Measurements from ENCODE around the gene ATP9B. TPM values are rescaled to one million over a fixed set of nuclear protein-coding genes. Genes with fewer than 3 reads are reported as not detected.

The ATP9B gene
- polyA plus RNA-seq, 3 donors, result 7.2 to 20.3 (median 14.0) TPM

DNA sequence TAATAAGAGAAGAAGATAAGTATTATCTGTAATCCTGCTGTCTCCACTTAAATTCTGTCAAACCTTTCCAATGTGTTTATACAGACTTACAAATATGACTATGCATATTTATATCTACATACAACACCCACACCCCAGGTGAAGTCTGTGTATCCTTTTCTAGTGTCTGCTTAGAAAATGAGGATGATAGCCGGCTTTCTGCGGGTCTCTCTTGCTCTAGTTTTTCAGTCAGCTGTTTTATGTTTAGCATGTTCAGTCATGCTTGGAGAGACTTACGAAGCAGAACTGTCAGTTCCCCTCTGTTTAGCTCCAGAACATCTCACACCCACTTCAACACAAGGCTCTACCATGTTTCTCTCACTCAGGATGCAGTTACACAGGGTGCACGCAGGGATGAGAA lies 189.3 kb downstream of the ATP9B start:
- no peaks in the 10 kb centered on the region for H3K27me3 Mint-ChIP-seq (ENCODE audit: low read depth in 3 of 3)
- TF ChIP-seq, protein P1, sequence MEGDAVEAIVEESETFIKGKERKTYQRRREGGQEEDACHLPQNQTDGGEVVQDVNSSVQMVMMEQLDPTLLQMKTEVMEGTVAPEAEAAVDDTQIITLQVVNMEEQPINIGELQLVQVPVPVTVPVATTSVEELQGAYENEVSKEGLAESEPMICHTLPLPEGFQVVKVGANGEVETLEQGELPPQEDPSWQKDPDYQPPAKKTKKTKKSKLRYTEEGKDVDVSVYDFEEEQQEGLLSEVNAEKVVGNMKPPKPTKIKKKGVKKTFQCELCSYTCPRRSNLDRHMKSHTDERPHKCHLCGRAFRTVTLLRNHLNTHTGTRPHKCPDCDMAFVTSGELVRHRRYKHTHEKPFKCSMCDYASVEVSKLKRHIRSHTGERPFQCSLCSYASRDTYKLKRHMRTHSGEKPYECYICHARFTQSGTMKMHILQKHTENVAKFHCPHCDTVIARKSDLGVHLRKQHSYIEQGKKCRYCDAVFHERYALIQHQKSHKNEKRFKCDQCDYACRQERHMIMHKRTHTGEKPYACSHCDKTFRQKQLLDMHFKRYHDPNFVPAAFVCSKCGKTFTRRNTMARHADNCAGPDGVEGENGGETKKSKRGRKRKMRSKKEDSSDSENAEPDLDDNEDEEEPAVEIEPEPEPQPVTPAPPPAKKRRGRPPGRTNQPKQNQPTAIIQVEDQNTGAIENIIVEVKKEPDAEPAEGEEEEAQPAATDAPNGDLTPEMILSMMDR (IDR thresholded peaks at IDR 0.05), result no peak
- intact Hi-C loops (cut with micrococcal nuclease), result no loop called here

DNA sequence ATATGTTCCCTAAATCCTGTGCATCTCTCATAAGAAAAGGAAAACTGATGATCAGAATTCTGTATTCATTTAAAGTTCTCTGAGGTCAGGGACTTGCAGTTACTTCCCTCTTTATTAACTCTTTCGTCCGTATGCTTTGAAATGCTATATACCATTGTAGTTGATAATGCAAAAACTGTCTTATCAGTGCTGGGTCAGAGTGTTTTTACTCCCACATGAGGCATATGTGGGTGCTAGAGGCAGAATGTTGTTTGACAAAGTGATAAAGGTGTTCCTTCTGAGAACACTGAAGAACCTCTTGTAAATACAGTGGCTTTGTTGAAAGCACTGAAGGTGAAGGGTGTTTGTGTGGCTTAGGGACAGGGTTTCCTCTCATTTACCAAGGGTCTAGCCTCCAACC lies 190.0 kb downstream of the ATP9B start:
- H3K9me3 ChIP-seq (replicated peaks in 1 of 2; ENCODE audit: control insufficient read depth in 1 of 2, insufficient read depth in 1 of 2, low read length in 2 of 2), result no peaks in the 10 kb centered on the region
- no peaks in the 10 kb centered on the region for H3K4me1 ChIP-seq (ENCODE audit: control insufficient read depth in 1 of 2, insufficient read depth in 2 of 2, low read length in 2 of 2)
- H3K4me3 ChIP-seq (replicated peaks in 1 of 3; ENCODE audit: low read depth in 2 of 3, low read length in 3 of 3), result no peak overlapping the region
- Mint-ChIP-seq H3K4me3 (no peak overlapping the region), H3K36me3 (peaks cover 44 to 66% of the 10 kb centered on the region in 2 donors), H3K27ac (no peak overlapping the region), H3K4me1 (peaks cover 5% of the 10 kb centered on the region), H3K27me3 (ENCODE audit: low read depth in 3 of 3) (no peaks in the 10 kb centered on the region), H3K9me3 (peaks cover 0 to 3% (median 0%) of the 10 kb centered on the region in 7 donors)
- no peak for DNase-seq
- no peaks in the 10 kb centered on the region for H3K27me3 ChIP-seq (ENCODE audit: control insufficient read depth in 2 of 2, insufficient read depth in 2 of 2, low read length in 2 of 2)
- no peak overlapping the region for H3K4me2 ChIP-seq (replicated peaks; ENCODE audit: extremely low read depth, low read length, poor library complexity, severe bottlenecking)
- no peaks in the 10 kb centered on the region for H3K79me2 ChIP-seq (ENCODE audit: insufficient read depth, low read length)
- TF ChIP-seq, protein P1 (IDR thresholded peaks at IDR 0.05), result no peak
- H3K36me3 ChIP-seq (replicated peaks in 1 of 2; ENCODE audit: control insufficient read depth in 1 of 2, insufficient read depth in 2 of 2, low read length in 2 of 2), result peaks cover 10 to 36% of the 10 kb centered on the region in 2 donors
- H4K20me1 ChIP-seq (ENCODE audit: insufficient read depth, low read length), result no peaks in the 10 kb centered on the region
- no peak overlapping the region for H2AFZ ChIP-seq (ENCODE audit: insufficient read depth, low read depth, low read length, poor library complexity, severe bottlenecking)
- intact Hi-C loops (cut with micrococcal nuclease), result no loop called here
- no peak overlapping the region for H3K27ac ChIP-seq (ENCODE audit: low read depth in 1 of 2, low read length in 2 of 2)
- WGBS (ENCODE audit: insufficient coverage), result no CpG with 5 or more reads among the region's 2 CpGs
- no peak overlapping the region for H3K9ac ChIP-seq (ENCODE audit: insufficient read depth, low read length, poor library complexity, severe bottlenecking)

More for the DNA sequence above, 189.3 kb downstream of the ATP9B start:
- H3K4me3 Mint-ChIP-seq, result no peak overlapping the region
- H3K9me3 Mint-ChIP-seq, result peaks cover 0 to 2% (median 0%) of the 10 kb centered on the region in 7 donors
- DNase-seq, result no peak
- H3K4me1 Mint-ChIP-seq, result peaks cover 5% of the 10 kb centered on the region
- no peaks in the 10 kb centered on the region for H3K4me1 ChIP-seq (ENCODE audit: control insufficient read depth in 1 of 2, insufficient read depth in 2 of 2, low read length in 2 of 2)
- no peaks in the 10 kb centered on the region for H3K27me3 ChIP-seq (ENCODE audit: control insufficient read depth in 2 of 2, insufficient read depth in 2 of 2, low read length in 2 of 2)
- H3K36me3 ChIP-seq (replicated peaks in 1 of 2; ENCODE audit: control insufficient read depth in 1 of 2, insufficient read depth in 2 of 2, low read length in 2 of 2), result peaks cover 12 to 40% of the 10 kb centered on the region in 2 donors
- H4K20me1 ChIP-seq (ENCODE audit: insufficient read depth, low read length), result no peaks in the 10 kb centered on the region
- no peaks in the 10 kb centered on the region for H3K9me3 ChIP-seq (replicated peaks in 1 of 2; ENCODE audit: control insufficient read depth in 1 of 2, insufficient read depth in 1 of 2, low read length in 2 of 2)
- peaks cover 47 to 67% of the 10 kb centered on the region in 2 donors for H3K36me3 Mint-ChIP-seq
- no peak overlapping the region for H2AFZ ChIP-seq (ENCODE audit: insufficient read depth, low read depth, low read length, poor library complexity, severe bottlenecking)
- no peak overlapping the region for H3K4me2 ChIP-seq (replicated peaks; ENCODE audit: extremely low read depth, low read length, poor library complexity, severe bottlenecking)
- H3K4me3 ChIP-seq (replicated peaks in 1 of 3; ENCODE audit: low read depth in 2 of 3, low read length in 3 of 3), result no peak overlapping the region
- WGBS (ENCODE audit: insufficient coverage), result 100% methylated on average over 1 of the region's 4 CpGs
- H3K79me2 ChIP-seq (ENCODE audit: insufficient read depth, low read length), result no peaks in the 10 kb centered on the region
- no peak overlapping the region for H3K9ac ChIP-seq (ENCODE audit: insufficient read depth, low read length, poor library complexity, severe bottlenecking)
- no peak overlapping the region for H3K27ac Mint-ChIP-seq
- H3K27ac ChIP-seq (ENCODE audit: low read depth in 1 of 2, low read length in 2 of 2), result no peak overlapping the region

All from CD14-positive monocyte (primary cell).